Spleen (tissue), 11 donors: ENCODE data around the gene MRPL33. TPM values are rescaled to one million over a fixed set of nuclear protein-coding genes. Genes with fewer than 3 reads are reported as not detected.

Experiments
- DNase-seq: peaks from one replicate; pipeline ENCODE4 v3.0.0-alpha.2; 2020
- H3K27ac ChIP-seq, 8 donors: fragments of 200-600 bp; sonication (generic) in 7 of 8; 1 replicate in 4 of 8; 2 replicates in 4 of 8; pipeline versions ENCODE4 v1.5.0 to v1.8.0; 2016 to 2021; ENCODE audit warnings: inconsistent platforms in 4 of 8, mild to moderate bottlenecking in 4 of 8, moderate library complexity in 1 of 8
- H3K27me3 ChIP-seq, 7 donors: fragments of 200-600 bp; sonication (generic) in 6 of 7; replicated peaks in 1 of 7; 1 replicate in 4 of 7; 2 replicates in 3 of 7; pipeline versions ENCODE4 v1.5.0 to v1.8.0; 2016 to 2021; ENCODE audit warnings: inconsistent platforms in 3 of 7, mild to moderate bottlenecking in 1 of 7
- H3K36me3 ChIP-seq, 6 donors: fragments of 200-600 bp; sonication (generic) in 5 of 6; 1 replicate in 4 of 6; 2 replicates in 2 of 6; pipeline versions ENCODE4 v1.5.0 to v1.8.0; 2016 to 2021; ENCODE audit warnings: inconsistent platforms in 2 of 6
- H3K4me1 ChIP-seq, 6 donors: fragments of 200-600 bp; sonication (generic) in 5 of 6; 1 replicate in 3 of 6; 2 replicates in 3 of 6; pipeline versions ENCODE4 v1.5.0 to v1.8.0; 2016 to 2021; ENCODE audit warnings: inconsistent platforms in 3 of 6
- H3K4me3 ChIP-seq, 8 donors: fragments of 200-600 bp; sonication (generic) in 7 of 8; 1 replicate in 4 of 8; 2 replicates in 4 of 8; pipeline versions ENCODE4 v1.5.0 to v1.8.0; 2016 to 2021; ENCODE audit warnings: inconsistent platforms in 4 of 8, mild to moderate bottlenecking in 4 of 8, moderate library complexity in 2 of 8
- H3K9me3 ChIP-seq, 8 donors: fragments of 200-600 bp; sonication (generic) in 7 of 8; 1 replicate in 4 of 8; 2 replicates in 4 of 8; pipeline versions ENCODE4 v1.5.0 to v1.8.0; 2016 to 2021; ENCODE audit warnings: inconsistent platforms in 4 of 8
- CTCF ChIP-seq, 11 experiments: fragments of 200-600 bp in 7 of 11; fragments of 450-650 bp in 4 of 11; sonication (generic) in 4 of 11; IDR thresholded peaks in 8 of 11; conservative IDR thresholded peaks in 3 of 11; 1 replicate in 7 of 11; 2 replicates in 4 of 11; pipeline versions ENCODE4 v1.4.0 to v1.8.0; 2016 to 2021; ENCODE audit warnings: antibody characterized with exemption in 11 of 11, inconsistent platforms in 4 of 11, mild to moderate bottlenecking in 1 of 11
- POLR2A ChIP-seq, 3 donors: fragments of 450-650 bp; IDR thresholded peaks; one replicate each; pipeline ENCODE4 v1.5.1; 2017; ENCODE audit warnings: antibody characterized with exemption in 3 of 3, mild to moderate bottlenecking in 1 of 3
- POLR2AphosphoS5 ChIP-seq, 3 donors: sonication (generic); formaldehyde crosslinking; IDR thresholded peaks; one replicate each; pipeline ENCODE4 v1.5.1; 2017; ENCODE audit warnings: antibody characterized with exemption in 3 of 3
- WGBS, 5 donors: extraction: QIAGEN DNeasy Blood & Tissue Kit in 3 of 5; methylation state at CpG; one replicate each; pipeline versions ENCODE4 v1.1.5 to v1.1.7; 2013 to 2018; 5-methylcytosine and 5-hydroxymethylcytosine counted together
- intact Hi-C: fragments of 100-400 bp; cut with DNase I; formaldehyde crosslinking; loops from one replicate; pipeline ENCODE4 v1.15.0; 2023; ENCODE audit warnings: low total_unique reads
- polyA plus RNA-seq, 3 donors: library from polyadenylated mRNA; stranded (reverse); fragments of 200-250 nt; gene quantifications; one replicate each; pipeline ENCODE4 v1.2.1, GENCODE V29; 2013
- total RNA-seq, 7 donors: library from RNA; depleted of rRNA in 3 of 7; stranded (reverse); fragments of >200 nt in 3 of 7; fragmentation: NEBNext Ultra II Directional in 4 of 7; extraction: Animal tissue kit (Norgen Biotek cat#: 25700) in 4 of 7; gene quantifications; one replicate each; pipeline versions ENCODE4 v1.1.0 to v1.2.1, GENCODE V29; 2016 to 2021
- donor health status: healthy with polysubstance abuse.
- donor health status: DM: no; HTN: no; CAD: no; lungs with moderate emphysema.
- donor health status: DM: no; HTN: no; CAD: no.
- donor health status: Bipolar disorder and iron deficiency.
- donor health status: healthy.
- donor health status: DM: no; HTN: no; CAD: no.
- donor health status: DM: yes; HTN: yes; CAD: no.

The MRPL33 gene
- total and polyA plus RNA-seq, 10 donors = 48.3 to 166 (median 80.7) TPM

GRCh38 chr2:27814758-27815157 lies 43.2 kb downstream of the MRPL33 start:
- intact Hi-C loops = no loop called here
- DNase-seq = no peak
- H3K4me1 ChIP-seq = peaks cover 0 to 8% (median 0%) of the 10 kb centered on the region in 6 donors
- WGBS, 5 donors = 42 to 78% (median 62%) methylated on average over 1 of the region's 1 CpG
- no peak overlapping the region for H3K27ac ChIP-seq
- TF ChIP-seq POLR2AphosphoS5 (IDR thresholded peaks at IDR 0.05) = no peak
- no peak for TF ChIP-seq CTCF (IDR thresholded peaks at IDR 0.05 in 8 of 11, conservative IDR thresholded peaks at IDR 0.05 in 3 of 11)
- no peak for TF ChIP-seq POLR2A (IDR thresholded peaks at IDR 0.05)
- H3K27me3 ChIP-seq = no peaks in the 10 kb centered on the region
- H3K4me3 ChIP-seq = no peak overlapping the region
- H3K36me3 ChIP-seq = no peaks in the 10 kb centered on the region
- no peaks in the 10 kb centered on the region for H3K9me3 ChIP-seq

- H3K36me3 ChIP-seq = no peaks in the 10 kb centered on the region
- intact Hi-C loops = no loop called here
- no peak for TF ChIP-seq POLR2AphosphoS5 (IDR thresholded peaks at IDR 0.05)
- no peak for TF ChIP-seq CTCF (IDR thresholded peaks at IDR 0.05 in 8 of 11, conservative IDR thresholded peaks at IDR 0.05 in 3 of 11)
- TF ChIP-seq POLR2A (IDR thresholded peaks at IDR 0.05) = no peak
- H3K27ac ChIP-seq = no peak overlapping the region
- 90 to 97% (median 94%) methylated on average over 4 of the region's 4 CpGs for WGBS, 5 donors
- no peaks in the 10 kb centered on the region for H3K9me3 ChIP-seq
- no peak for DNase-seq
- no peaks in the 10 kb centered on the region for H3K4me1 ChIP-seq
- H3K4me3 ChIP-seq = no peak overlapping the region
- H3K27me3 ChIP-seq = no peaks in the 10 kb centered on the region
These were observed 44.4 kb downstream of the MRPL33 start for GRCh38 chr2:27815860-27816438.

GRCh38 chr2:27822049-27822448 lies 50.5 kb downstream of the MRPL33 start:
- DNase-seq = no peak
- Histone ChIP-seq H3K27ac (no peak overlapping the region), H3K9me3 (peaks cover 0 to 16% (median 11%) of the 10 kb centered on the region in 8 donors), H3K36me3 (peaks cover 0 to 11% (median 0%) of the 10 kb centered on the region in 6 donors), H3K27me3 (no peaks in the 10 kb centered on the region), H3K4me1 (no peaks in the 10 kb centered on the region), H3K4me3 (no peak overlapping the region)
- WGBS, 5 donors = 91 to 97% (median 96%) methylated on average over 1 of the region's 1 CpG
- TF ChIP-seq CTCF (IDR thresholded peaks at IDR 0.05 in 8 of 11, conservative IDR thresholded peaks at IDR 0.05 in 3 of 11) (no peak), POLR2A (IDR thresholded peaks at IDR 0.05) (no peak), POLR2AphosphoS5 (IDR thresholded peaks at IDR 0.05) (no peak)
- intact Hi-C loops = no loop called here

GRCh38 chr2:27823135-27823534 lies 51.6 kb downstream of the MRPL33 start:
- H3K27me3 ChIP-seq = no peaks in the 10 kb centered on the region
- TF ChIP-seq CTCF (IDR thresholded peaks at IDR 0.05 in 8 of 11, conservative IDR thresholded peaks at IDR 0.05 in 3 of 11) (no peak), POLR2A (IDR thresholded peaks at IDR 0.05) (no peak), POLR2AphosphoS5 (IDR thresholded peaks at IDR 0.05) (no peak)
- no peak overlapping the region for H3K27ac ChIP-seq
- peaks cover 0 to 16% (median 11%) of the 10 kb centered on the region in 8 donors for H3K9me3 ChIP-seq
- no peak for DNase-seq
- intact Hi-C loops = no loop called here
- peaks cover 0 to 16% (median 0%) of the 10 kb centered on the region in 6 donors for H3K36me3 ChIP-seq
- no peak overlapping the region for H3K4me3 ChIP-seq
- 88 to 91% (median 91%) methylated on average over 5 of the region's 5 CpGs for WGBS, 5 donors
- no peaks in the 10 kb centered on the region for H3K4me1 ChIP-seq
